HepG2 (cell line): Measurements from ENCODE around the gene DNAJC5. TPM values are rescaled to one million over a fixed set of nuclear protein-coding genes. Genes with fewer than 3 reads are reported as not detected.
A peak's percentile ranks its signal among the peaks of the same experiment; 100 is the strongest.

Experiments
- ARID4A ChIP-seq: sonication (generic); formaldehyde crosslinking; IDR thresholded peaks from 2 replicates; pipeline ENCODE4 v1.5.0; 2020; ENCODE audit warnings: mild to moderate bottlenecking, missing genetic modification reagents, borderline replicate concordance
- HMGXB3 ChIP-seq: sonication (generic); formaldehyde crosslinking; IDR thresholded peaks from 2 replicates; pipeline ENCODE4 v1.4.0; 2020; ENCODE audit warnings: missing genetic modification reagents, borderline replicate concordance
- MLX ChIP-seq: IDR thresholded peaks from 2 replicates; pipeline ENCODE4 v1.6.1; 2016
- MXI1 ChIP-seq: IDR thresholded peaks from 3 replicates; pipeline ENCODE4 v1.6.1; 2012; ENCODE audit warnings: low read depth, low read length, inconsistent platforms, borderline replicate concordance
- RXRA ChIP-seq: sonication (generic); formaldehyde crosslinking; IDR thresholded peaks from 2 replicates; pipeline ENCODE4 v1.5.1; 2020; ENCODE audit warnings: missing genetic modification reagents
- SRY ChIP-seq: sonication (generic); formaldehyde crosslinking; IDR thresholded peaks from 2 replicates; pipeline ENCODE4 v1.8.0; 2022; ENCODE audit warnings: mild to moderate bottlenecking, missing genetic modification reagents
- ZNF225 ChIP-seq: sonication (generic); formaldehyde crosslinking; IDR thresholded peaks from 2 replicates; pipeline ENCODE4 v1.4.0; 2020; ENCODE audit warnings: mild to moderate bottlenecking, missing genetic modification reagents
- ZNF646 ChIP-seq: sonication (generic); formaldehyde crosslinking; IDR thresholded peaks from 2 replicates; pipeline ENCODE4 v1.9.0; 2021; ENCODE audit warnings: mild to moderate bottlenecking, missing genetic modification reagents
- ZNF660 ChIP-seq: sonication (generic); formaldehyde crosslinking; IDR thresholded peaks from 2 replicates; pipeline ENCODE4 v1.5.1; 2020; ENCODE audit warnings: mild to moderate bottlenecking, low read depth, missing genetic modification reagents, borderline replicate concordance
- polyA plus RNA-seq, 8 experiments: library from polyadenylated mRNA; depleted of rRNA in 3 of 8; stranded (reverse) in 7 of 8; unstranded in 1 of 8; fragments of >200 nt; fragmentation: Illumina TruSeq in 4 of 8; extraction: Trizol in 4 of 8; gene quantifications; 2 replicates each; pipeline versions ENCODE4 v1.2.1 to v1.2.3, GENCODE V29; 2011 to 2016; ENCODE audit warnings: low read depth in 4 of 8, missing spikeins in 1 of 8, mixed read lengths in 1 of 8; ENCODE audit not compliant: insufficient read depth in 1 of 8
- total RNA-seq, 5 experiments: library from RNA; depleted of rRNA; stranded (reverse); fragments of >200 nt; fragmentation: Illumina TruSeq; extraction: Trizol; gene quantifications; 2 replicates each; pipeline ENCODE4 v1.2.3, GENCODE V29; 2016; ENCODE audit warnings: low read depth in 1 of 5

Gene DNAJC5
- total and polyA plus RNA-seq, 2 of the 13 experiments (the other 11 are each of a cell fraction or from before 2014, with no cell fraction given): 42.8 to 64.5 TPM

- TF ChIP-seq MLX (CRISPR knock-in tag) (peak; percentile 78; the same call in 1 of the 2 replicates), HMGXB3 (CRISPR knock-in tag) (peak; percentile 86), RXRA (CRISPR knock-in tag) (peak; percentile 88; the same call in 1 of the 2 replicates), ZNF646 (CRISPR knock-in tag) (no peak; the same call in 1 of the 2 replicates), ZNF225 (peak; percentile 78; the same call in 1 of the 2 replicates), ARID4A (peak; percentile 74), ZNF660 (CRISPR knock-in tag) (no peak; the same call in 1 of the 2 replicates), MXI1 (peak; percentile 64; the same call in 1 of the 3 replicates), SRY (CRISPR knock-in tag) (no peak; the same call in 1 of the 2 replicates)
These were observed 83.6 kb downstream of the DNAJC5 start (continued) for GRCh38 chr20:63978319-63979228.
